GM19099 (cell line): Measurements from ENCODE around the gene WDCP.

Experiments used
- POLR2A ChIP-seq: IDR thresholded peaks from 3 replicates; pipeline ENCODE4 v1.6.1; 2011; ENCODE audit warnings: low read depth; ENCODE audit not compliant: insufficient read length; ENCODE audit errors: extremely low read depth

Gene WDCP

DNA sequence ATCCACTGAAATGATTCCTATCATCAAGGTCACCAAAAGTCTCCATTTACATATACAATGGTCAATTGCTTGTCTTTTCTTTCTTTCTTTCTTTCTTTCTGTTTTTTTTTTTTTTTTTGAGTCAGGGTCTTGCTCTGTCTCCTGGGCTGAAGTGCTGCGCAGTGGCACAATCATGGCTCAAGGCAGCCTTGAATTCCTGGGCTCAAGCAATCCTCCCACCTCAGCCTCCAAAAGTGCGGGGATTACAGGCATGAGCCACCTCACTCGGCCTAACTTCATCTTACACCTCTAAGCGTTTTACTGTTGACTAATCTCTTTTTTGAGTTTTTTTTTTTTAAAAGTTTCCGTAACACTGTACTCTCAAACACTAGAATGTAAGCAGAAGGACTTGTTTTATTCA, 28.1 kb upstream of the WDCP start:
- TF ChIP-seq POLR2A: no peak

DNA sequence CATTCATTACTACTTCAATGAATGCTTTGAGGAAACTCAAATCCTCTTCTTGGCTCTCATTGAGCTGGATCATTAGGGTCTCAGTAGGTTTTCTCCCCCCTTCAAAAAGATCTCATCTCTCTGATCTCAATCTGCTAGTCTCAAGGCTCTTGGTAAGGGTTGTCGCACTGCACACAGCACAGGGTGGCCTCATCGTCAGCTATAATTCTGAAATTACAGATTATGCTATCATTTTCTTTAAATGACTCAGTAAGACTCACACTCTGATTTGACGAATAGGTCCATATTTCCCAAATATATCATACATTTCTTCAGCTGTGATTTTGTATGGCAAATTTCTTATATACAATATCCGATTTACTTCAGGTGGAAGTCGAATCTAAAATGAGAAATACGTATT, 26.6 kb upstream of the WDCP start:
- no peak for TF ChIP-seq POLR2A

DNA sequence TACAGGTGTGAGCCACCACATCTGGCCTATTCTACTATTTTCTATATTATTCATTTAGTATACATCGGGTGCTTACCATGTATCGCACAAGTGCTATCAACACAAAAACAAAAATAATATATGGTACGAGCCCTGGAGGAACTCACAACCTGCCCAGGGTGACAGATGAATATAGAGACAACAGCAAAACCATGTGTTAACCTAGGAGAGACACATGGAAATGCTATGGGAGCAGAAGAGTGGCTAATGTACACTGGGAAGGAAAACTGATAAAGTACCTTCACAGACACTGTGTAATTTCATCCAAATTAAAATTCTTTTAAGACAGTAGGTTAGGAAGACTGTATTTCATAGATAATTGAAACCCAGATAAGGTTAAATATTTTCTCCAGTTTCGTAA, 25.1 kb upstream of the WDCP start:
- no peak for TF ChIP-seq POLR2A

DNA sequence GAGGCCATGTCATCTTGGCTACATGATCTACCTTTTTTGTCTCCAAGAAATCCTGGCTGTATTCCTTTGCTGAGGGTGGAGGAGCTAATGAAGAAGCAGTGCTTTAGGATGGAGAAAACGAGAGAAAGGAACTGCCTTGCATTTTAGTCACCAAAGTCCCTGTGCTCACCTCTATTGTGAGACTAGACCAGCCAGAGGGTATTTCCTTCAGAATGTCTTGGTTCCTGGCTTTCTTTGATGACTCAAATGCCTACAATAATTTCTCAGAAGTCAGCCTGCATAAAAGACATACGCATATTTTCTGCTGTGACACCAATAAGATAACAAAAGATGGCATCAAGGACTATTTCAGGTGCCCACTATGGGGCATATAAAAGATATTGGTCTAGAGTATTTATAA, 18.1 kb upstream of the WDCP start:
- TF ChIP-seq POLR2A: no peak

DNA sequence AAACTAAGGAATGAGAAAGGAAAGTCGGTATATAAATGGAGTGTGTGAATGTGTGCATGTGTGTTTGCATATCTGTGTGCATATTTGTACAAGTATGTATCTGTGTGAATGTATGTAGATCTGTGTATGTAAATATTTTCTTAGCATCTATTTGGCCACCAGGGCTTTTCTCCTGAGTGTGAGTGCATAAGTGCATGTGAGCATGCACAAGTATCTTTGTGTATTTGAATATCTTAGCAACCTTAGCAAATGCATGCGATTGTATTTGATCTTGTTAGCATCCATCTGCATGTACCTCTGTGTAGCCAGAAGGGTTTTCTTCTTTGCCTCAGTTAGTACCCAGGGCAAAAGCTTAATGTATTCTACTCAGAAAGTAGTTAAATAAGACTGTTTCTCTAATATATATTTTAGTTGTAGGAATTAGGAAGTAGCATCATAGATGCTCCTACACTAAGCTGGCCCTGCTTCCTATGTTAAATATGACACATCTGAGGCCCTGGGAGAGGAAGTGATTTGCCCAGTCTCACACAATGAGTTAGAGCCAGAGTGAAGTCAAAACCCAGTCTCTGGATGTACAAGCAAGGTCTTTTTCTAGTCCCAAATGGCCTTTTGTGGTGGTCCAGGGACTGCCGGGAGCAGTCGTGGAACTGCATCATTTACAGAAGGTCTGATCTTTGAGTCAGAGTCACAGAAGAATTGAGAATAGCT, 11.5 kb upstream of the WDCP start:
- no peak for TF ChIP-seq POLR2A

GRCh38 chr2:24055750-24056149, 8.6 kb upstream of the WDCP start:
- TF ChIP-seq POLR2A: no peak

- no peak for TF ChIP-seq POLR2A
Observed at GRCh38 chr2:24054366-24055010, 7.3 kb upstream of the WDCP start.

DNA sequence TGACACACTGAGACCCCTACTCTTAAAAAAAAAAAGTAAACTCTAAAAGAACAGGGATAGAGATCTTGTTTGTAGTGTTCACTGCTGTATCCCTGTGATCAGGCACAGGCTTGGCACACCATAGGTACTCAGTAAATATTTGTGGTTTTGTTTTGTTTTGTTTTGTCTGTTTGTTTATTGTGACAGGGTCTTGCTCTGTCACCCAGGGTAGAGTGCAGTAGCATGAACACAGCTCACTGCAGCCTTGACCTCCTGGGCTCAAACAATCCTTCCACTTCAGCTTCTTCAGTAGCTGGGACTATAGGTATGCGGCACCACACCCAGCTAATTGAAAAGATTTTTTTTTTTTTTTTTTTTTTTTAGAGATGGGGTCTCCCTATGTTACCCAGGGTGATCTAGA, 5.8 kb upstream of the WDCP start:
- no peak for TF ChIP-seq POLR2A

GRCh38 chr2:24051833-24052232, 4.6 kb upstream of the WDCP start:
- TF ChIP-seq POLR2A: no peak

DNA sequence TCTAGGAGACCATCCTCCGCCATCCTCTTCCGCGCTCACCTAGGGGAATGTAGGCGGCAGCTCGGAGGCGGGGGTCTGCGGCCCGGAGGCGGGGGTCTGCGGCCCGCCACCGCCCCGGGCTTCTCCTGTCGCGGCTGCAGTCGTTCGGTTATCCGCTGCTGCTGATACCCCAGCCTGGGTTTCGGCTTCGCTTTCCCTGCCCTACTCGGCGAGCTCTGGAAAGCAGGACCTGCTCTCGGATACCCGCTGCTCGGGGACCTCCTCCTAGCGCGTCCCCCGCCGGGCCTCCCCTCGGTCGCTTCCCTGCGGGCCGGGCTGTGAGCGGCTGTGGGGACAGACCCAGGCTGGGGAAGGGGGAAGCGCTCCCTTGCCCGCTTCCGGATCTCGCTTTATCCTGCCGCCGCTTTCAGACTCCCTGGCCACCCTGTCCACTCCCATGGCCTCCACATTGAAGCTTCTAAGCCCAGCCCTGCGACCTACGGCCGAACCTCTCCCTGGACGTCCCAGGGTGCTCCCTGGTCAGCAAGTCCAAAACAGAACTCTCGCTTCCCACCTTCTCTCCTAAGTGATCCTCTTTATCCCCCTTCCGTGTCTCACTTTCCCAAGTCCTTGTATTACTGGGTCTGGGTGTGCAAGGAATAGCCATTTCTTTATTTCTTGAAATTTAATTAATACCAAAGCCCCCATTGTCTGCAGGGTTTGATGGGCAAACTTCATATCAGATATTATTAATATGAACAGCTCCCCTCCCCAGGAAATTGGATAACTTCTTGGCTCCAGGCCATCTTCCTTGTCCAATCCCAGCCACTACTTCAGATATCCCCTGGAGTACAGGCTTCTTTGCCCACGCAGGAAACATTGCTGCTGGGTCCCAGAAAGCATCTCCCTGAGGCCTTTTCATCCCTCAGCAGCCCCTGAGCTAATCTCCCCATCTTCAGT, 3.1 kb upstream of the WDCP start:
- TF ChIP-seq POLR2A: no peak

DNA sequence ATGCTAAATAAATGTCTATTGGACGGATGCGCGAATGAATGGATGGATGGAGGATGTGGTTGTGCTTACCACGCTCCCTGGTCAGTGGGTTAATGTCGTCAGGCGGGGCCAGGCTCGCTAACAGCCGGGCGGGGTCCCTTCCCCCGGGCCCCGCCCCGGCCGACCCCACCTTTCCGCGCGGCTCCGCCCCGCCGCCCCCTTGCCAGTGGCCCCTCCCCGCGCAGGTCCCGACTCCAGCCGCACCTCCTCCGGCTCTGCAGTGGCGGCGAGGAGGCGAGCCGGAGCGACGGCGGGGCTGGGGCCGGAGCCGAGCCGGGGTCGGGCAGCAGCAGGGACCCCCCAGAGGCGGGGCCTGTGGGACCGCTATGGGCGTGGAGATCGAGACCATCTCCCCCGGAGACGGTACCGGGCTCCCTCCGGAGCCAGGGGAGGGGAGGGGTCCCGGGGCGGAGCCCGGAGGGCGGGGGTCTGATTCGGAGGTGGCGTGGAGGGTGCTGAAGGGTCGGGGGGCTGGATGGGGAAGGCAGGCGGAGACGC, 2.4 kb upstream of the WDCP start, which contains the start of gene FKBP1B:
FKBP1B (plus strand) TSS at position 257 of the 537 bp plus-strand sequence; CDS start at position 366, 109 bp downstream.
- TF ChIP-seq POLR2A: peak; percentile 33

DNA sequence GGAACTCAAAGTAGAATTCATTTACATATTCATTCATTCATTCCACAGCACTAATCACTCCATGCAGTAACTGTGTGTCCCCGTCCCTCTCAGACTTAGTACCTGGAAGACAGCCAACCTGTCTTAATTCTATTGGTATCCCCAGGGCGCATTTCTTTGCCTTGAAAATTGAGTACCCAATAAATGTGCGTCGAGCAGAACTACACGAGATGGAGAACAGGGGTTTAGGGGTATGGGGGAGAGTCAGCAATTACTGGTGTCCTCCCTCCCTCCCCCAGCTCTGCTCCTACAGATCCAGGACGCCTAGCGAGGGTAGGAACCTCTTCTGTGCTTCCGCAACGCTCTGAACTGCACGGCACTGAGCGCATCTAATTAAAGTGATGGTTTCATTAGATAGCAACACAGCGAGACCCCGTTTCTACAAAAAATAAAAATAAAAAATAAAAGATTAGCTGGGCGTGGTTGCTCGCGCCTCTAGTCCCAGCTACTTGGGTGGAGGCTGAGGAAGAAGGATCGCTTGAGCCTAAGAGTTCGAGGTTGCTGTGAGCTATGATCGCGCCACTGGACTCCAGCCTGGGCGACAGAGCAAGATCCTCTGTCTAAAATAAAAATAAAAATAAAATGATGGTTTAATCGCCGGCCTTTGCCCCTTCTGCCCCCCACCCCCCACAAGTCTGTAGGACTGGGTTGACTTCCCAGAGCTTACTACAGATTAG, 1.7 kb upstream of the WDCP start:
- TF ChIP-seq POLR2A: no peak

DNA sequence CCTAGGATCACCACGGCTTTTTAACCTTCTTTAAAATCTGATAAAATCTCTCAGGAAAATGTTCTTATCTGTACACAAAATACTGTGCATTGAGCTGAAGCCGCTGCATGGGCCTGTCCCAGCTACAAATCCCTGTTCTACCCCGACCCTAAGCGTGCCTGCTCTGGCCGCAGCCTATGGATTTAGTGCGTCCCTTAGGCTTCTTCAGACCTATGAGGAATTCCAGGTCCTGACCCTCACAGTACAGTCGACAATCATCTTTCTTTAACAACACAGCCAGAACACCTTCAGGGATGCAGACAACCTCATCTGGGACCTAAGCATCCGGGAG, 477 bp upstream of the WDCP start:
- TF ChIP-seq POLR2A: no peak

GRCh38 chr2:24046599-24046929, 627 bp downstream of the WDCP start:
- no peak for TF ChIP-seq POLR2A
